GM12891 (cell line): ENCODE data around the gene DOCK2.

Experiments used
- PAX5 ChIP-seq: IDR thresholded peaks from 2 replicates; pipeline ENCODE4 v1.6.1; 2011; ENCODE audit warnings: low read length, moderate library complexity, mild to moderate bottlenecking; ENCODE audit not compliant: insufficient read depth, severe bottlenecking
- POLR2A ChIP-seq: IDR thresholded peaks from 2 replicates; pipeline ENCODE4 v1.6.1; 2011; ENCODE audit warnings: low read depth, low read length, control low read depth
- POLR2AphosphoS5 ChIP-seq: IDR thresholded peaks from 2 replicates; pipeline ENCODE4 v1.6.1; 2011; ENCODE audit warnings: low read depth, low read length, control low read depth

DNA sequence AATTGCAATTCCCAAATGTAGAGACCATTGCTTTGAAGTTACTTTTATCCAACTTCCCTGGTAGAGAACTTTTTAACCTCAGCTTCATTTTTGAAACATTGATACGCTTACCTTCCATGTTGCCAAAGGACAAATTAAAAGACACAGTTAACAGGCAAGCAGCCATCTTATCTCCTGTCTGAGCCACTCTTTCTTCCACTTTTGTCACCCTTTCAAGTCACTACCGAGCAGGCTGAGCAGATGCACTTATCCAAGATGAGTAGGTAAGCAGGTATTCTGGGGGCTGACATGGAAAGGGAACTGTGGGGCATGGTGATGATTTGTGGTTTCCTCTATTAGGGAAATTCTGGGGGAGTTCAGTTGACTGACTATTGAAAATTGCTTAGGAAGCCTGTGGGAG lies 66.7 kb downstream of the DOCK2 start:
- TF ChIP-seq POLR2A, result no peak
- no peak for TF ChIP-seq PAX5
- TF ChIP-seq POLR2AphosphoS5, result no peak
